ENCODE results near the gene SIDT1. TPM values are rescaled to one million over a fixed set of nuclear protein-coding genes. Genes with fewer than 3 reads are reported as not detected.

SIDT1 gene
- total RNA-seq, 1 donor from 2014 or later, result 0.78 TPM

- ATAC-seq (ENCODE audit: poor library complexity), result no peak
- intact Hi-C loops (cut with DNase I), result no loop called here
- DNase-seq, result no peak
Observed at GRCh38 chr3:113575206-113575605, 42.9 kb downstream of the SIDT1 start.

- ATAC-seq (ENCODE audit: poor library complexity) (no peak), DNase-seq (no peak)
- intact Hi-C loops (cut with DNase I), result no loop called here
Observed at GRCh38 chr3:113585228-113585627, 52.9 kb downstream of the SIDT1 start.

- intact Hi-C loops (cut with DNase I), result no loop called here
- DNase-seq (no peak), ATAC-seq (ENCODE audit: poor library complexity) (no peak)
Observed at GRCh38 chr3:113585720-113586119, 53.4 kb downstream of the SIDT1 start.

GRCh38 chr3:113588806-113589205, 56.5 kb downstream of the SIDT1 start:
- ATAC-seq (ENCODE audit: poor library complexity) (no peak), DNase-seq (no peak)
- intact Hi-C loops (cut with DNase I), result no loop called here

GRCh38 chr3:113589971-113590370, 57.6 kb downstream of the SIDT1 start:
- no peak for DNase-seq
- no peak for ATAC-seq (ENCODE audit: poor library complexity)
- intact Hi-C loops (cut with DNase I), result no loop called here

- DNase-seq (no peak), ATAC-seq (ENCODE audit: poor library complexity) (no peak)
- intact Hi-C loops (cut with DNase I), result no loop called here
Observed at GRCh38 chr3:113590983-113591382, 58.6 kb downstream of the SIDT1 start.

GRCh38 chr3:113594066-113594465, 61.7 kb downstream of the SIDT1 start:
- ATAC-seq (ENCODE audit: poor library complexity), result no peak
- DNase-seq, result no peak
- intact Hi-C loops (cut with DNase I), result no loop called here

- DNase-seq (no peak), ATAC-seq (ENCODE audit: poor library complexity) (no peak)
- intact Hi-C loops (cut with DNase I), result no loop called here
Observed at GRCh38 chr3:113597596-113598354, 65.4 kb downstream of the SIDT1 start.

- DNase-seq (peak; percentile 45), ATAC-seq (ENCODE audit: poor library complexity) (peak; percentile 79)
- intact Hi-C loops (cut with DNase I), result no loop called here
Observed at GRCh38 chr3:113600418-113601182, 68.2 kb downstream of the SIDT1 start.

- ATAC-seq (ENCODE audit: poor library complexity) (no peak), DNase-seq (no peak)
- intact Hi-C loops (cut with DNase I), result no loop called here
Observed at GRCh38 chr3:113601240-113601639, 68.9 kb downstream of the SIDT1 start.

- ATAC-seq (ENCODE audit: poor library complexity) (no peak), DNase-seq (no peak)
- intact Hi-C loops (cut with DNase I), result no loop called here
Observed at GRCh38 chr3:113602256-113602655, 69.9 kb downstream of the SIDT1 start.

- no peak for ATAC-seq (ENCODE audit: poor library complexity)
- intact Hi-C loops (cut with DNase I), result no loop called here
- DNase-seq, result no peak
Observed at GRCh38 chr3:113602836-113603235, 70.5 kb downstream of the SIDT1 start.

- intact Hi-C loops (cut with DNase I), result no loop called here
- ATAC-seq (ENCODE audit: poor library complexity) (no peak), DNase-seq (no peak)
Observed at GRCh38 chr3:113606539-113607218, 74.3 kb downstream of the SIDT1 start.

GRCh38 chr3:113607219-113607596, 74.9 kb downstream of the SIDT1 start:
- intact Hi-C loops (cut with DNase I), result no loop called here
- ATAC-seq (ENCODE audit: poor library complexity), result no peak

GRCh38 chr3:113614402-113614801, 82.0 kb downstream of the SIDT1 start:
- ATAC-seq (ENCODE audit: poor library complexity), result peak; percentile 69
- DNase-seq, result no peak
- intact Hi-C loops (cut with DNase I), result no loop called here

More at GRCh38 chr3:113607219-113607596, 74.9 kb downstream of the SIDT1 start:
- no peak for DNase-seq

- intact Hi-C loops (cut with DNase I), result no loop called here
- DNase-seq (peak; percentile 57), ATAC-seq (ENCODE audit: poor library complexity) (peak; percentile 92)
Observed at GRCh38 chr3:113615976-113616375, 83.6 kb downstream of the SIDT1 start.

GRCh38 chr3:113617726-113618125, 85.4 kb downstream of the SIDT1 start:
- intact Hi-C loops (cut with DNase I), result no loop called here
- no peak for DNase-seq
- ATAC-seq (ENCODE audit: poor library complexity), result no peak

GRCh38 chr3:113620091-113620490, 87.7 kb downstream of the SIDT1 start:
- ATAC-seq (ENCODE audit: poor library complexity) (no peak), DNase-seq (no peak)
- intact Hi-C loops (cut with DNase I), result loop anchor here (10.0 kb wide), 1 partner anchor 125 kb away; the partner anchor contains the start of genes ATP6V1A and NAA50

GRCh38 chr3:113623324-113623723, 91.0 kb downstream of the SIDT1 start:
- no peak for ATAC-seq (ENCODE audit: poor library complexity)
- DNase-seq, result no peak
- intact Hi-C loops (cut with DNase I), result loop anchor here (10.0 kb wide), 1 partner anchor 121 kb away; the partner anchor contains the start of genes ATP6V1A and NAA50

Measured in Right ventricle myocardium superior (tissue), 1 donor.